H9 (cell line): ENCODE measurements around the gene ALOX5. TPM values are rescaled to one million over a fixed set of nuclear protein-coding genes. Genes with fewer than 3 reads are reported as not detected.

Source experiments
- DNase-seq: peaks from one replicate; pipeline ENCODE4 v3.0.0-alpha.2; 2017
- H2AFZ ChIP-seq: one replicate; pipeline ENCODE4 v1.6.1; 2013; ENCODE audit warnings: mild to moderate bottlenecking, low read length, control low read depth, moderate library complexity
- H2AK5ac ChIP-seq: 2 replicates; pipeline ENCODE4 v1.6.1; 2013; ENCODE audit warnings: low read length, control low read depth, mixed read lengths; ENCODE audit not compliant: insufficient read length
- H2BK120ac ChIP-seq: one replicate; pipeline ENCODE4 v1.6.1; 2013; ENCODE audit warnings: low read depth, mild to moderate bottlenecking, low read length, control low read depth, inconsistent platforms; ENCODE audit not compliant: poor library complexity, severe bottlenecking
- H2BK12ac ChIP-seq: 2 replicates; pipeline ENCODE4 v1.6.1; 2013; ENCODE audit warnings: low read length, control low read depth, mixed read lengths, low read depth; ENCODE audit not compliant: insufficient read length
- H2BK15ac ChIP-seq: 2 replicates; pipeline ENCODE4 v1.6.1; 2013; ENCODE audit warnings: low read depth, low read length, control low read depth
- H2BK20ac ChIP-seq: one replicate; pipeline ENCODE4 v1.6.1; 2013; ENCODE audit warnings: low read depth, mild to moderate bottlenecking, low read length, control low read depth, inconsistent platforms; ENCODE audit not compliant: poor library complexity, severe bottlenecking
- H2BK5ac ChIP-seq: 2 replicates; pipeline ENCODE4 v1.6.1; 2013; ENCODE audit warnings: low read length, control low read depth, mixed read lengths; ENCODE audit not compliant: insufficient read length
- H3K14ac ChIP-seq: 2 replicates; pipeline ENCODE4 v1.6.1; 2013; ENCODE audit warnings: low read length, control low read depth; ENCODE audit not compliant: insufficient read depth
- H3K18ac ChIP-seq: 2 replicates; pipeline ENCODE4 v1.6.1; 2013; ENCODE audit warnings: low read depth, mild to moderate bottlenecking, mixed read lengths, low read length, control low read depth; ENCODE audit not compliant: insufficient read length
- H3K23ac ChIP-seq: 2 replicates; pipeline ENCODE4 v1.6.1; 2013; ENCODE audit warnings: low read length, control low read depth, mixed read lengths, low read depth; ENCODE audit not compliant: insufficient read length
- H3K23me2 ChIP-seq: 2 replicates; pipeline ENCODE4 v1.6.1; 2013; ENCODE audit warnings: low read depth, mild to moderate bottlenecking, mixed read lengths, low read length, control low read depth; ENCODE audit not compliant: insufficient read length, poor library complexity, severe bottlenecking
- H3K27ac ChIP-seq: 2 replicates; pipeline ENCODE4 v1.5.1; 2013; ENCODE audit warnings: low read length, control low read depth, mixed read lengths, low read depth; ENCODE audit not compliant: insufficient read length
- H3K27me3 ChIP-seq: 2 replicates; pipeline ENCODE4 v1.6.1; 2013; ENCODE audit warnings: low read length, control low read depth, inconsistent platforms; ENCODE audit not compliant: insufficient read depth
- H3K4ac ChIP-seq: 2 replicates; pipeline ENCODE4 v1.6.1; 2013; ENCODE audit warnings: low read depth, mild to moderate bottlenecking, control low read depth, inconsistent platforms, low read length, moderate library complexity
- H3K4me1 ChIP-seq: 2 replicates; pipeline ENCODE4 v1.6.1; 2013; ENCODE audit warnings: low read length, control low read depth, inconsistent platforms; ENCODE audit not compliant: insufficient read depth
- H3K4me2 ChIP-seq: 2 replicates; pipeline ENCODE4 v1.6.1; 2013; ENCODE audit warnings: low read length, control low read depth, mixed read lengths; ENCODE audit not compliant: insufficient read length, insufficient read depth
- H3K56ac ChIP-seq: 2 replicates; pipeline ENCODE4 v1.6.1; 2013; ENCODE audit warnings: low read depth, mild to moderate bottlenecking, mixed read lengths, low read length, control low read depth; ENCODE audit not compliant: insufficient read length
- H3K79me1 ChIP-seq: 2 replicates; pipeline ENCODE4 v1.6.1; 2013; ENCODE audit warnings: low read depth, mild to moderate bottlenecking, moderate library complexity, low read length, control low read depth, inconsistent platforms; ENCODE audit not compliant: insufficient read depth, poor library complexity, severe bottlenecking
- H3K79me2 ChIP-seq: 2 replicates; pipeline ENCODE4 v1.6.1; 2013; ENCODE audit warnings: low read length, control low read depth, inconsistent platforms; ENCODE audit not compliant: insufficient read depth
- H3K9ac ChIP-seq: 2 replicates; pipeline ENCODE4 v1.6.1; 2013; ENCODE audit warnings: low read length, control low read depth, mixed read lengths; ENCODE audit not compliant: insufficient read length; ENCODE audit errors: extremely low read depth
- H3K9me3 ChIP-seq: one replicate; pipeline ENCODE4 v1.6.1; 2013; ENCODE audit warnings: low read depth, low read length, inconsistent platforms; ENCODE audit not compliant: control insufficient read depth
- H3T11ph ChIP-seq: one replicate; pipeline ENCODE4 v1.6.1; 2013; ENCODE audit warnings: mild to moderate bottlenecking, low read length, control low read depth, inconsistent platforms
- H4K20me1 ChIP-seq: one replicate; pipeline ENCODE4 v1.6.1; 2013; ENCODE audit not compliant: control insufficient read depth, insufficient read length, insufficient read depth
- H4K5ac ChIP-seq: 2 replicates; pipeline ENCODE4 v1.6.1; 2013; ENCODE audit warnings: low read depth, mild to moderate bottlenecking, mixed read lengths, low read length, control low read depth; ENCODE audit not compliant: insufficient read length
- H4K8ac ChIP-seq: replicated peaks from 2 replicates; pipeline ENCODE4 v1.6.1; 2013; ENCODE audit warnings: low read length, control low read depth, mixed read lengths, low read depth; ENCODE audit not compliant: insufficient read length
- H4K91ac ChIP-seq: 2 replicates; pipeline ENCODE4 v1.6.1; 2013; ENCODE audit warnings: low read depth, mild to moderate bottlenecking, moderate library complexity, mixed read lengths, low read length, control low read depth; ENCODE audit not compliant: insufficient read length
- H3K27ac Mint-ChIP-seq, 3 experiments: 2 replicates in 2 of 3; 3 replicates in 1 of 3; pipeline ENCODE4 v1.8.0; 2020 to 2021; ENCODE audit warnings: mixed read lengths in 3 of 3, mild to moderate bottlenecking in 1 of 3, moderate library complexity in 1 of 3
- H3K27me3 Mint-ChIP-seq: 2 replicates; pipeline ENCODE4 v1.8.0; 2021; ENCODE audit warnings: low read depth, mild to moderate bottlenecking, moderate library complexity, mixed read lengths
- H3K36me3 Mint-ChIP-seq, 3 experiments: 2 replicates in 2 of 3; 3 replicates in 1 of 3; pipeline ENCODE4 v1.8.0; 2020 to 2021; ENCODE audit warnings: low read depth in 3 of 3, mixed read lengths in 3 of 3; ENCODE audit not compliant: insufficient read depth in 1 of 3
- H3K4me1 Mint-ChIP-seq, 2 experiments: 2 replicates each; pipeline ENCODE4 v1.8.0; 2020; ENCODE audit warnings: mixed read lengths in 2 of 2
- H3K4me3 Mint-ChIP-seq, 2 experiments: 2 replicates in 1 of 2; 3 replicates in 1 of 2; pipeline ENCODE4 v1.8.0; 2020 to 2021; ENCODE audit warnings: mild to moderate bottlenecking in 2 of 2, mixed read lengths in 2 of 2, moderate library complexity in 1 of 2
- H3K9me3 Mint-ChIP-seq, 2 experiments: 2 replicates in 1 of 2; 3 replicates in 1 of 2; pipeline ENCODE4 v1.8.0; 2020; ENCODE audit warnings: mild to moderate bottlenecking in 2 of 2, mixed read lengths in 2 of 2, moderate library complexity in 1 of 2
- CTCF ChIP-seq: fragments of 200-600 bp; sonication (generic); conservative IDR thresholded peaks from 3 replicates; pipeline ENCODE4 v1.8.0; 2021; ENCODE audit warnings: antibody characterized with exemption, mild to moderate bottlenecking
- WGBS: extraction: QIAGEN DNeasy Blood & Tissue Kit; methylation state at CpG from one replicate; pipeline ENCODE4 v1.1.7; 2013; ENCODE audit warnings: missing lambda C conversion rate, low lambda C conversion rate, mixed read lengths; ENCODE audit not compliant: insufficient read length; ENCODE audit errors: extremely low coverage; 5-methylcytosine and 5-hydroxymethylcytosine counted together
- total RNA-seq: library from RNA; stranded (reverse); gene quantifications from 2 replicates; pipeline ENCODE4 v1.2.1, GENCODE V29; 2021

ALOX5 gene
- total RNA-seq, 1 experiment from 2014 or later = 3.7 TPM

- peaks cover 15% of the 10 kb centered on the region; the same call in 1 of the 2 replicates for H3K27me3 ChIP-seq
- no peak overlapping the region for H4K91ac ChIP-seq
- H2BK120ac ChIP-seq = no peak overlapping the region
- H3K14ac ChIP-seq = no peak overlapping the region
- H3K9me3 ChIP-seq = no peaks in the 10 kb centered on the region
- H3K4ac ChIP-seq = no peak overlapping the region
- H3K4me1 ChIP-seq = no peaks in the 10 kb centered on the region; the same call in 1 of the 2 replicates
- H2BK12ac ChIP-seq = no peak overlapping the region
- TF ChIP-seq CTCF = no peak
- Mint-ChIP-seq H3K27ac (no peak overlapping the region), H3K36me3 (no peaks in the 10 kb centered on the region; a peak in 1 of 7 replicates), H3K27me3 (peaks cover 65% of the 10 kb centered on the region), H3K9me3 (no peaks in the 10 kb centered on the region), H3K4me1 (peaks cover 14 to 23% of the 10 kb centered on the region in 2 experiments), H3K4me3 (peak overlapping the region in 1 of 2 experiments; percentile 14; a peak in 2 of 5 replicates)
- H3K56ac ChIP-seq = no peak overlapping the region
- H2BK15ac ChIP-seq = no peak overlapping the region
- no peak overlapping the region for H2AFZ ChIP-seq
- no peak overlapping the region for H3K4me2 ChIP-seq
- H4K20me1 ChIP-seq = no peaks in the 10 kb centered on the region
- no peak overlapping the region for H3K9ac ChIP-seq
- no peak overlapping the region for H4K5ac ChIP-seq
- no peak overlapping the region for H3K23ac ChIP-seq
- no peak overlapping the region for H3K27ac ChIP-seq
- WGBS = no CpG with 5 or more reads among the region's 12 CpGs
- H3K23me2 ChIP-seq = peaks cover 12% of the 10 kb centered on the region
- no peaks in the 10 kb centered on the region for H3K79me2 ChIP-seq
- H3K18ac ChIP-seq = no peak overlapping the region
- no peak for DNase-seq
- no peak overlapping the region for H2AK5ac ChIP-seq
- H3K79me1 ChIP-seq = no peaks in the 10 kb centered on the region
- no peak overlapping the region for H2BK20ac ChIP-seq
- no peak overlapping the region for H3T11ph ChIP-seq
- H4K8ac ChIP-seq = no peak overlapping the region
- H2BK5ac ChIP-seq = no peak overlapping the region
Observed at GRCh38 chr10:45375716-45376231, 1.8 kb downstream of the ALOX5 start.
